Measurements from ENCODE around the gene WNT1.

- TF ChIP-seq POLR2A (IDR thresholded peaks at IDR 0.05) = no peak
- TF ChIP-seq CTCF (IDR thresholded peaks at IDR 0.05) = no peak
Measured at GRCh38 chr12:48929551-48929950, 48.6 kb upstream of the WNT1 start.
